HG03457 (cell line): ENCODE results near the gene TRAPPC3L.
"Not testable (repeated sequence)": the region's sequence is repeated elsewhere in the genome, so short reads cannot be mapped to it uniquely, and the experiment has no call there.

Source experiments
- ATAC-seq: cut with Tn5 transposase; IDR thresholded peaks from one replicate; pipeline ENCODE4 v1.9.1; 2021; ENCODE audit warnings: moderate number of reproducible peaks; ENCODE audit not compliant: unreplicated experiment

Gene TRAPPC3L

DNA sequence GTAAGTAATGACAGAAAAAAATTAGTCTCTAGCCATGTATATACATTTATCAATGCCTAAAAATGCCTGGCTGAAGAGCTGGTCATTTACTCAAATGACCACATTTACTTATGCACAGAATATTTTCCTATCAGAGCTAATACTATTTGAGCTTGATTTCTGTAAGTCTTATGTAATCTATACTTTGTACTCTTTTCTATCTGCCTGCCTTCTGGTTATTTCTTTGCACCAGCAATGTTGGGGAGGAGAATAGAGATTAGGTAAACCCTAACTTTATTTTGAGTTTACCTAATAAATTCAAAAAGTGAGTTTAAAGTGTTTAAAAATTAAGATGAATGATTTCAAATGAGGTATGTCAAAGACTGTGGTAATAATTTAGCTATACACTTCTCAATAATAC lies 30.3 kb downstream of the TRAPPC3L start:
- ATAC-seq, result no peak

DNA sequence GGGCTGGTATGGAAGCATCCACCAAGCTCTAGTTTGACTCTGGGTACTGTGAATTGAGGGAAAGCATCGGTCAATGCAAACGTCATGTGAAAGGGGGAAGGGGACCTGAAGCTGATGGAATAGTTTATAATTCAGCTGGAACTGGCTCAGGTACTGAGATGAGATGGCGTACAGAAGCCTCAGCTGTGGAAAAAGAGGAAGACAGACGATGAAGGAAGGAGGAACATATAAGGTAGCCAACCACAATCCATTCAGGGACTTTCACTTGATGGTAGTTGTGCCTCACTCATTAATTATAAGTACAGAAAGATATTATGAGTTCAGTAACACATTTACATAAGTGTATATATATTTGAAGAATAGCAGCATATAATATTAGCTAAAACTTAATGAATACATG lies 31.4 kb downstream of the TRAPPC3L start:
- no peak for ATAC-seq

DNA sequence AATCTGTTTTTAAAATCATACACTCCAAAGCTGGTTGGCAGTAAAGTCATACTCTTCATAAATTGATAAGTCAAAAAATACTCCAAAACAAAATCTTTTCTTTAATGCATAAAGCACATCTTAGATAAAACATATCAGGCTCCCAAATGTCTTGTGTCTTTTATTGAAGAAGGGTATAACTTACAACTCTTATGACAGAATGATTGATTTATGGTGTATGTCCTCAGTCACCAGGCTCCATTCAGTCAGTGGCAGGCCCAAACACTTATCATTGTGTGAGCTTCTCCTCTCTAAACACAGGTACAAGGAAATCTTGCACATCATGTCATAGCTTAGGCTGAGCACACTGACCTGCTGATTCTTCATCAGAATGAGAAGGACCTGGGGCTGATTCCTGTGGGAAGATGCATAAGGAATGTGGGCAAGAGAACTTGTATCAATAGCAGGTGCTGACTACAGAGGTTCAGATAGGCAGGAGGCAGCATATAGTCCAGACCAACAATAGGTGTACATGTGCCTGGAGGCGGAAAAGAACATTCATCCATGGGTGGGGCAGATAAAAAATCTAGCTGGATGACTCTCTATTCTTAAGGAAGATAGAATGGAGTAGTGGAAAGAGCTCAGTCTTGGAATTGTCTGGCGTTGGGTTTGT lies 32.1 kb downstream of the TRAPPC3L start:
- no peak for ATAC-seq

DNA sequence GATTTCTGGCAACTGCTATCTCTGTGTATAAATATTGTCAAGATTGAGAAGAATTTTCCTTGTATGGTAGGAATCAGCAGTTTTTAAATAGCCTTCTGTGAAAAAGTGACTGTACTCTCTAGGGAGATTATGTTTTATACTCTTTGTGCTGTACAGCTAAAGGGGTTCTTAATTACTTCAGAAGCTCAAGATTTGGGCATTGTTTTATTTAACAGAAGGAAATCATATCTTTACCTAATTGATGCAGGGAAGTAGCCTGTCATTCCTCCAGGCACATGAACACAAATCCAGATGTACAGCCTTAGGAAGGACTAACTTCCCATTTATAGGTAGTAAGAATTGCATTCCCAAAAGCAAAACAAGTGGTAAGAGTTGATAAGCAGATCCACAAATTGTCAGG lies 32.8 kb downstream of the TRAPPC3L start:
- ATAC-seq, result no peak

DNA sequence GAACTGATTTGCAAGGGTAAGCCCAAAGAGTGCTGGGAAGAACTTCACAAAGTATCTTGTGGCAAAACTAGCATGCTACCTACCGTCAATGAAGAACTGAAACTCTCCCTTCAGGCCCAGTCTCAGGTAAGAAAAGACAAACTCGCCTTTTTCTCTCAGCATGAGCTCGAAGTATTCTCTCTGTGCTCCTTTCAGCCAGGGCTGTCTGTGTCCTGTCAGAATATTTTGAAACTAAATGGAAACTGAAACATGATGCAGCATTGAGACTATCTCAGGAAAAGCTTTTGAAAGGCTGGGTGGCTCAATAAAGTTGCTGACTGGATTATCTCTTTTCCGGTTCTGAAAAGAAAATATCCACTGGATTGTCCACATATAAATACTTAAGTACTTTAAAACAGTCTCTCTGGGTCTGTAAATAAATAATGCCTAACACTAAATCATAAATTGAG lies 33.3 kb downstream of the TRAPPC3L start:
- ATAC-seq, result no peak

DNA sequence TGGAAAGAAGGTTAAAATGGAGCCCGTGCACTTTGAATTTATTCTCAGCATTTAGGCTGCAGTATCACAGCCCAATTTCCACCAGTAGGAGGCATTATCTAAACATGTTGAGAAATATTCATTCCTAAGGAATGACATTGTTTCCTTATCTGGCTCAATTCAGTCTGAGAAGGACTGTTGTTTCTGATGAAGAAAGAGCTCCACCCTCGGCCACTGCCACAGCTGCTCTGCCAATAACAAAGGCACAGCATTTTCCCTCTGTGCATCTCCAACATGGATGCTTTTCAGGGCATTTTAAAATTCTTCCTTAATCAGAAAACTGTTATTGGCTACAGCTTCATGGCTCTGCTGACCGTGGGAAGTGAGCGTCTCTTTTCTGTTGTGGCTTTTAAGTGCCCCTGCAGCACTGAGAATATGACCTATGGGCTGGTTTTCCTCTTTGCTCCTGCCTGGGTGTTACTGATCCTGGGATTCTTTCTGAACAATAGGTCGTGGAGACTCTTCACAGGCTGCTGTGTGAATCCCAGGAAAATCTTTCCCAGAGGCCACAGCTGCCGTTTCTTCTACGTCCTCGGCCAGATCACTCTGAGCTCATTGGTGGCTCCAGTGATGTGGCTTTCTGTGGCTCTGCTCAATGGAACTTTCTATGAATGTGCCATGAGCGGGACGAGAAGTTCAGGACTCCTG lies 33.9 kb downstream of the TRAPPC3L start, which contains the start of gene CALHM5:
TSS of gene CALHM5 (plus strand) at position 216 of the 687 bp plus-strand sequence. CDS start at position 274, 58 bp downstream.
- no peak for ATAC-seq

DNA sequence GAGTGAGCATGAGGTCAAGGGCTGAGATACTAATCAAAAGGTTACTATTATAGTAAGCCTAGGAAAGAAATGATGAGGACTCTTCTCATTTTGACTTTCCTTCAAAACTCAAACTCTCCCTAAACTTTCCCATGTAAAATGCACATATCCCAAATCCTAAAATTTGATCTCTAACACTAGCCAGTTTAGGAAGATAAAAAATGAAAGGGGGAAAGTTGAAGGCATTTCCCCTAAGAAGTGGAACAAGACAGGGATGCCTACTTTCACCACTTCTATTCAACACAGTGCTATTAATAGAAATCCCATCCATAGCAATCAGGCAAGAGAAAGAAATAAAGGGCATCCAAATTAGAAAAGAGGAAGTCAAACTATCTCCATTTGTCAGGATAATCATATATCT lies 37.0 kb downstream of the TRAPPC3L start:
- ATAC-seq, result no peak

DNA sequence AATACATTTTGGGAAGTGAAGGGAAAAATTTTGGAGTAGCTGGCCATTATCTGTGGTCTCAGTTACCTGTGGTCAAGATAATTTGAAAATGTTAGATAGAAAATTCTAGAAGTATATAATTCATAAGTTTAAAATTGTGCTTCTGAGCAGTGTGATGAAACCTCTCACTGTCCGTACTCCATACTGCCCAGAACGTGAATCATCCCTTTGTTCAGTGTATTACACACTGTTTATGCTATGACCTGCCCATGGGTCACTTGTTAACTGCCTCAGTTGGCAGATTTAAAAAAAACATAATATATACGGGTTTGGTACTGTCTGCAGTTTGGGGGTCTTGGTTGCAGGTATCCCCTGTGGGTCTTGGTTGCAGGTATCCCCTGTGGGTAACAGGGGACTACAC lies 38.2 kb downstream of the TRAPPC3L start:
- no peak for ATAC-seq

DNA sequence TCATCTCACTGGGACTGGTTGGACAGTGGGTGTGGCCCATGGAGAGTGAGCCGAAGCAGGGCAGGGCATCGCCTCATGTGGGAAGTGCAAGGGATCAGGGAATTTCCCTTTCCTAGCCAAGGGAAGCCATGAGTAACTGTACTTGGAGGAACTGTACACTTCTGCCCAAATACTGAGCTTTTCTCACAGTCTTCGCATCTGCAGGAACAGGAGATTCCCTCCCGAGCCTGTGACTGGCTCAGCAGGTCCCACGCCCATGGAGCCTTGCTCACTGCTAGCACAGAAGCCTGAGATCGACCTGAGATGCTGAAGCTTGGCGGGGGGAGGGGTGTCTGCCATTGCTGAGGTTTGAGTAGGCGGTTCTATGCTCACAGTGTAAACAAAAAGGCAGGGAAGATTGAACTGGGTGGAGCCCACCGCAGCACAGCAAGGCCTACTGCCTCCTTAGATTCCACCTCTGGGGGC lies 44.5 kb downstream of the TRAPPC3L start:
- ATAC-seq, result no peak

DNA sequence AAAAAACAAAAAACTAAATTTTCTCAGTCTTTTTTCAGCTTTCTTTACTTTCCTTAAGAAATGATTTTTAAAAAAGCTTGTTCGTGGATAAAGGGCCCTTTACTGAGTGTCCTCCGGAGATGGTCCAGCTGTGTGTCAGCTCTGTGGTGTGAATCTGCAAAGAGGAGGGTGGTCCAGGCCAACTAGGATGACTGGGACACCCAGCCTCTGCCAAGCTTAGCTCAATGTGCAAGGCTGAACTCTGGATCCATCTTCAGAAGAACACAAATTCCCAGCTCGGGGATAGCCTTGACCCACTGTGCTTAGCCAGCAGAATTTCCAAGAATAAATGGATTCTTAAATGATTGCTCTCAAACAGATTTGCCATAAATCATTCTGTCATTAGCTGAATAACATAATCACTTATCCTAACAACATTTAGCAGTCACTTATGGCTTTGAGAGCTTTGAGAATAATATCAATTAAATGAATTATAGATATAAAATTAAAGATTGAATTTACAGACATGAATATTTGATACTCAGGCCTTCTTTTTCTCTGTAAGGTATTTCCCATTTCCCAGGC lies 48.3 kb downstream of the TRAPPC3L start:
- ATAC-seq, result no peak

DNA sequence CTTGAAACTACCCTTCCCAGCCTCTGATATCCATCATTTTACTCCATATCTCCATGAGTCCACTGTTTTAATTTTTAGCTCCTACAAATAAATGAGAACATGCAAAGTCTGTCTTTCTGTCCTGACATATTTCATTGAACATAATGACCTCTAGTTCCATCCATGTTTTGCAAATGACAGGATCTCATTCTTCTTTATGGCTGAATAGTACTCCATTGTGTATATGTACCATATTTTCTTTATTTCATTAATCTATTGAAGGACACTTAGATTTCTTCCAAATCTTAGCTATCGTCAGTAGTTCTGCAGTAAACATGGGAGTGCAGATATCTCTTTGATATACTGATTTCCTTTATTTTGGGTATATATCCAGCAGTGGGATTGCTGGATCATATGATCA lies 50.3 kb downstream of the TRAPPC3L start:
- ATAC-seq, result not testable (repeated sequence)

DNA sequence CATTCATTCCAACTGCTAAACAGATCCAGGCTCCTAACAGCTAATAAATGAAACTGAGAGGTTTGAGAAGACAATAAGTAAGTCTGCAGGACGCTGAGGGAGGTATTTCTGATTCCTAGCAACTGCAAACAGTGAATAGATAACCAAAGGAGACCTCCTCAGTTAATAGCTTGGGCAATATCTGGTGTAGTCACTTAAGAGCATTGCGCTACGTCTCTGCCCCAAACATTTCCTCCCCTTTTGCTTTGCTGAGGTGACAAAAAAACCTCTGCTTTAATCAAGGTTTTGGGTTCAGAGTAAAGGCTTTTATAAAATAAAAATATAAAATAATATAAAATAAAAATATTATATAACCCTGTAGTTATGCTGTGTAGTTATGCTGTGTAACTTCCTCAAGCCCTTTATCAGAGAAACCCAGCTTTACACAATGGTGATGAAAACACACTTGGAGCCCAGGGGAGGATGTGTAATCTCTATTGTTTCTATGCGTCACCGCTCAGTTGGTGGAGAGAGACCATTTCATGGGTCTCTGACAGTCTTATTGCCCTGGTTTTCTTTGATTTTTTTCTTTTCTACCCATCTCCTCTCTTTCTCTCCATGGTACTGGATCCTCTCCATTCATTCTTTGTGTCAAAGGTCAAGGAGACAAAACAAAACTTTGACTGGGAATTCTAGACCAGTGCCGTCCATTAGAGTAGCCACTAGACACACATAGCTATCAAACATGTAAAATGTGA lies 53.0 kb downstream of the TRAPPC3L start:
- no peak for ATAC-seq

DNA sequence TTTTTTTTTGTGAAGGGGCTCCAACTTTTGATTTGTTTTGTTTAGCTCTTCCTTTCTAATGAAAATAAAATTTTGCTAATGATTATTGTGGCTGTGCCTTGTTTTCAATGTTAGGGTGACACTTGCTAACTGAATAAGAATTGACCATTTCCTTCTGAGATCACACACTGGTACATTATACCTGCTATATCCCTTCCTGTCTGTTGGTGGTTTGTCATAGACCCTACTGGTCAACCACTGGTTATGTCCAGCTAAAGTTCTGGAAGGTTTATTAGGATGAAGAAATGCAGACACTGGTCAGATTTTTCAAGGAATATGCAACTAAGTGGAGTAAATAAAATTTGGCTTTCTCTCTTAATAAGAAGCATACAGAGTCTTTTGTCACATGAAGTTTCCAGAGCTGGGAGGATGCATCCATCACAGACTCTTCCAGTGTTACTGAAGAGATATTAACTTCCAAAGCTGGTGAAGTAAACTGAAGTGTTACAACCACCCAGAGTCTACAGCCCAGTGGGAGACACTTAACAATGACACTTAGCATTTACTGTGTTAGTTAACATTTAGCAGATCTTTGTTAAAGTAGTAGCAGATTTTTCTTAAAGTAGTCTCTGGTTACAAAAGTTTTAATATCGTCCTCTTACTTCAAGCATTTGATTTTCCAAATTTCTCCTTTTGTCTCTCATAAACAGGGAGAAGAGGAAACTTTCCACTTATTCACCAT lies 53.7 kb downstream of the TRAPPC3L start:
- ATAC-seq, result no peak

DNA sequence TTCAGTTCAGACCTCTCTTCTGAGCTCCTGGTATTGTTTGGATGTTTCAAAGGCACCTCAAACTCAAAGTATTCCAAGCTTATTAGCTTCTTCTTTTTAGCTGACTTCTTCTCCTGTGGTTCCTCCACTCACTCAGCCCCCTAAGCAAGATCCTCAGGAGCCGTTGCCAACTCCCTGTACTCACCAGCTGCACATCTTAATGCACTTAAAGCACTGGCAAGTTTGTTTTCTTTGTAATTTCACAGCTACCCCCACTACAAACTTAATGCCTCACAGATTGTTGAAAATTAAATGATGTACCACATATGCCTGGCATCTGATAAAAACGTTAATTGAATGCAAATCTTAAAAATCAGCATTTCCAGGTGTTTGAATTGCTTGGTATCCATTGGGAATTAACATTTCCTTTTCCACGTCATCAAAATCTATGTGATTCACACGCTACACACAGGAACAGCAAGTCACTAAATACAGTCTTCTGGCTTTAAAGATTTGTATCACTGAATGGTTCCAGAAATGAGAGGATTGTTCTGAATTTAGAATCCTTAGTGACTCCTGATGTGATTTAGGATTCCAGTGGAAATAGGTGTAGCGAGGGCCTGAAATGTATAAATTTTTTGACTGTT lies 59.8 kb downstream of the TRAPPC3L start:
- no peak for ATAC-seq

DNA sequence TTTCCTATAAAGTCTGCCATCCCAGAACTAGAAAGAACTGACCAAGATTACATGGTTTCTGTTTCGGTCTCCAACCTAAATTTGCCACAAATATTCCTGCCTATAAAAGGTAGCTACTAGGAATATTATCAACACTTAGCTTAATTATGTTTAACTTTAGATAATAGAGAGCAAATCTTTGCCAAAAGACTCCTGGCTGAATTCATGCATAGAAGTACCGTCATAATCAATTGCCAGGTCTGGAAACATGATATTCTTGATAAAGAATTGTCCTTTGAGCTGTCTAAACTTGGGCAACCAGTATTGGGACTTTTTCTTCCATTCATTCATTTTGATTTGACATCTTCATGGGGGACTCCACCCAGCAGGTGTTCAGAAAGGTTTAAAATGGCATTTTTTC lies 61.9 kb downstream of the TRAPPC3L start:
- ATAC-seq, result no peak

DNA sequence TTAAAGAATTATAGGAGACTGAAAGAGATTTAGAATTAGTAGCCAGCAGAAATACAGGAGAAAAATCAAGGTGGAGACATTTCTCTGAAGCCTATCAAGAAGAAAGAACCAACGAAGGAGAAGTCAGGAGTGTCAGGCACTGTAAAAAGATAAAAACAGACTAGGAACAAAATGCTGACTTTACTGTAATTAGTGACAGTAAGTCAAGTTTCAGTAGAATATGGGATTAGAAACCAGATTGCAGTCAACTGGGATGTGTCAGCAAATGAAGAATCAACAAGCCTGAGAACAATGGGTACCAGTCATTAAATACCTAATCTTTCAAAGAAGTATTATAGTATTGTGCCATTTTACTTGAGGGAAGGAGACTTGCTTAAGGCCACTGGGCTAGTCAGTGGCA lies 62.7 kb downstream of the TRAPPC3L start:
- ATAC-seq, result no peak

DNA sequence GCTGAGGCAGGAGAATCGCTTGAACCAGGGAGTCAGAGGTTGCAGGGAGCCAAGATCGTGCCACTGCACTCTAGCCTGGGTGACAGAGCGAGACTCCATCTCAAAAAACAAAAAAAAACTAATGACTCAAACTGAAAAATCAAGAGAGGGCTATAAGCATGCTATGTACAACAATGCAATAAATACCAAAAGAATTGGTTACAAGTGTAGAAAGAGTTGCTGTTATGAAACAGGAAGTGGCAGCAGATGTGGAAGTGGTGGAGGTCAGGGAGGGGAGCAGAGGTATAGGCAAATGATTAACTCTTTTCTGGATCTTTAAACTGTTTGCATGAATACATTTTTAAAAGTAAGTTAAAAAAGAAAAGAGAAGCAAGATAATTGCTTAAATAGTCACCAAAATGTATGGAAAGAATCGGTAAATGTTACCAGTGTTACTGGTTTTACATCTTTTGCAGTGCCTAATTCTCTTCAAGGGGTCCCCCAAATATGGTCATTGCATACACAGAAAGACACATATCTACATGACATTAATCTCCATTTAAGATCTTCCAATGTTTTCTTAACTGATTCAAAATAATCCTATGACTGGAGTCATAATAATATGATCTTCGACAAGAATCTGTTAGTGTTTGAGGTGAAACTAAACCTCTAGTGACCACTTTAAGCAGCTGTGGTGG lies 69.3 kb downstream of the TRAPPC3L start:
- peak; percentile 100 for ATAC-seq

DNA sequence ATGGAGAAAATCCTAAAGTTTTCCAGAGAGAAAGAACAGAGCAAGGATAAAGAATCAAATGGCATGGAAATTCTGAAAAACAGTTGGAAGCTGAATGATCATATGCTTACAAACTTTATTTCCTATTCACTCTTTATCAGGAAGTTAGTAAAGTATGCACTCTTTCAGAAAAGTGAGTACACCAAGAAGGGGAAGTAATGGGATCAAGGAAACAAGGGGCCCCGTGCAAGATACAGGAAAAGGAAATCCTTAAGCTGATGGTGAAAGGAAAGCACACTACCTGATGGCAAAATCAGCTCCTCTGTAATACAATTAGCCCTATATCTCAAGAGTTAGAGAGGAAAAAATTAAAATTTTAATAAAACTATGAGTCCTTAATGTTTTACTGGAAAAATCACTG lies 70.3 kb downstream of the TRAPPC3L start:
- ATAC-seq, result no peak

DNA sequence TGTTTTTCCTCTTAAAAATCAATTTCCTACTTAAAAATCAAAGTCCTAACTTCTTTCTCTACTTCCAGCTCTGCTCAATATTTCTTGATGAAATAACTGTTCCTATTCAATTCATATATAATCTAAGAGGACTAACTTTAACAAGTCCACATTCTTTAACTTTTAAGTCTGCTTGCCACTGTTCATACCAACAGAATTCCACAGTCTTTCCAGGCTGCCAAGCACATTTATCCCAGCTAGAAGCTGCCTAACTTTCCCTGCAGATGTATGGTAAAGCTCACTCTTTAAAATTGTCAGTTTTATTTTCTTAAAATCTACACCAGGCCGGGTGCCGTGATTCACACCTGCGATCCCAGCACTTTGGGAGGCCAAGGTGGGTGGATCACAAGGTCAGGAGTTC lies 72.8 kb downstream of the TRAPPC3L start:
- no peak for ATAC-seq

DNA sequence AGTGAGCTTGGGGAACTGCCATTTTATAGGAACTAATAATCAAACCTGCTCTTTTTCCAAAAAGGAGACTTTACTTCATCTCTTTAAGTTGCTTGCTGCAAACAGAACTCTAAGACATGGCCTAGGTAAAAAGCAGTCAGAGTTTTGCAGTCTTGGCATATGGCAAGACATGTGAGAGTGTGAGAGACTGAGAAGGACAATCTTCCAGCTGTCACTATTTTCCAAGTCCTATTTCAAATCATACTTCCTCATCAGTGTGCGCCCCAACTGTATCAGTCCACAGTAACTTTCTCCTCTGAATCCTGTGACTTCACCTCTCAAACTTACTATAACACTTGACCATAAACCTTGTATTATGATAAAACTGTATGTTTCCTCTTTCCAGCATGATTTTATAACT lies 74.0 kb downstream of the TRAPPC3L start:
- ATAC-seq, result no peak
